Measurements from ENCODE around the gene TEX22.

The TEX22 gene

GRCh38 chr14:105439710-105440553 lies 41.6 kb downstream of the TEX22 start:
- no peak for DNase-seq (ENCODE audit: low read depth)

- DNase-seq (ENCODE audit: low read depth): no peak
Observed at GRCh38 chr14:105440554-105440900, 42.2 kb downstream of the TEX22 start.

DNA sequence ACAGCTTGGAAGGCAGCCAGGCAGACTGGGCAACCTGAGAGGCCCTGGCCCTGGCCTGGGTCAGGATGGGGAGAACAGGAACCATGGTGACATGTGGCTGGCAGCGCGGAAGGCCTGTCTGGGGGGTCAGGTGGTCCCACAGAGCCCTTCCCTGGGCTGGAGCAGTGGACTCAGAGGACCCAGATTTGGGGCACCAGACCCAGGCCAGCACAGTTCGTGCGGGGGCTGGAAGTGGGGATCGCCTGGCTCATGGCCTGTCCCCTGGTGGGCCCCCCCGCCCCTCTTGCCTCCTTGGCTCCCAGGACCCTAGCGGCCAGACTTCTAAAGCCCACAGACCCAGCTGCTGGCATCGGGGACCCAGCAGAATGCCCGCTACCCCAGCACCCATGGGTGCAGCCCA lies 42.7 kb downstream of the TEX22 start:
- DNase-seq (ENCODE audit: low read depth): no peak

DNA sequence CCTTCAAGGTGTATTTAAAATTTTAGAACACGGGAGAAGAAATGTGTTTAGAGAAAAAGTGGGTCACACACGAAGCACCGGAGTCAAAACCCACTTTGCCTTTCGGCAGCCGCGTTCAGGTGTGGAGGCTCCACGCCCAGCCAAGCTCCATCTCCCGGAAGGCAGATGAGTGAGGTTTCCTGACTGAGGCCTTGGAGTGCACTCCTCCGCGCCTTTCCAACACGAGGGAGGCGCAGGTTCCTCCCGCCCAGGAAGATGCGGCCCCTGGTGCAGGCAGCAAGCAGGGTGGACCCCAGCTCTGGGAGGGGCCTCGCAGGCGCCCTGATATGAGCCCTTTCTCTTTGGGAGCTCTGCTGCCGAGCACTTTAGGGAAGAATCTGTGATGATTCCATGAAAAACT lies 43.8 kb downstream of the TEX22 start:
- DNase-seq (ENCODE audit: low read depth): no peak

- no peak for DNase-seq (ENCODE audit: low read depth)
Observed at GRCh38 chr14:105442834-105443233, 44.5 kb downstream of the TEX22 start.

- DNase-seq (ENCODE audit: low read depth): no peak
Observed at GRCh38 chr14:105444859-105445258, 46.5 kb downstream of the TEX22 start.

- no peak for DNase-seq (ENCODE audit: low read depth)
Observed at GRCh38 chr14:105445290-105445689, 47.0 kb downstream of the TEX22 start.

GRCh38 chr14:105445901-105446845 lies 47.8 kb downstream of the TEX22 start:
- no peak for DNase-seq (ENCODE audit: low read depth)

GRCh38 chr14:105446971-105447370 lies 48.6 kb downstream of the TEX22 start:
- no peak for DNase-seq (ENCODE audit: low read depth)

DNA sequence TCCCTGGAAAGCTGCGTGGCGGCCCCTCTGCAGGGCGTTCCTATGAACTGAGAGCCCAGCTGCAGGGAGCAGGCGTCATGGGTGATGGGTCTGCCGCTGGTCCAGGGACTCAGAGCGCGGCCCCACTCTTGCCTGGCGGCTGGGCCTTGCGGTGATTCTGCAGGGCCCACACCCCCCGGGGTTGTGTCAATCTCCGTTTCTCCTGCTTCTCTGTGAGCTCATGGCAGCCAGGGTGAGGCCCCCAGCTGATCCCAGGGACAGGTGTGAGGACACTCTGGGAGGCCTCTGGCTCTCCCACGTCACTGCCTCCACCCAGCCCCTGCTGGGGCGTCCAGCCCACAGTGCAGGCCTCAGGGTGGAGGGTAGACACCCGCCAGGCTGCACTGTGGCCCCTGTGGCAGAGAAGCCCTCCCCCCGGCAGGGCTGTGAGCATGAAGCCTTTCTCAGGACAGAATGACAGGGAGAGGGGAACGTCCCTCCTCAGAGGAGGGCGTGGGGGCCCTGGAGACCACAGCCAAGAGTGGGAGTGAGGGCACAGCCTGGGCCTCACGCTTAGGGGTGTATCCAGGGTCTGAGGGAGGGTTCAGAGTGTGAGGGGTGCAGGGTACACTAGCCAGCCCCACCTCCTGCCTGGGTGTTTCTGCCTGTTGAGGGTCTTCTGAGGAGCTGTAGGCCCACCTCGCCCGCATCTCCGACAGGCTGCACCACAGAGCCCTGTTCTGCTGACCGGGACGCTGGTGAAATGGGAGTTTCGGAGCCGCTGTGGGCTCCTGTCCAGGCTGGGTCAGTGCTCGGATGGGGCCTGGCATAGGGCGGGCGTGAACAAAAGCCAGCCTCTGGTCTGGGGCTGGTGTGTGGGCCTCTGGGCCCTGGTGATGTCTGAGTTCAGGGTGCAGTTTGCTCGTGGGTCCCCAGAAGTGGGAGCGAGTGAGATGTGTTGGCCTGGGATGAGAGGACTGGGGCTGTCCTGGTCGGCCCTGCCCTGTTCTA lies 49.6 kb downstream of the TEX22 start:
- no peak for DNase-seq (ENCODE audit: low read depth)

DNA sequence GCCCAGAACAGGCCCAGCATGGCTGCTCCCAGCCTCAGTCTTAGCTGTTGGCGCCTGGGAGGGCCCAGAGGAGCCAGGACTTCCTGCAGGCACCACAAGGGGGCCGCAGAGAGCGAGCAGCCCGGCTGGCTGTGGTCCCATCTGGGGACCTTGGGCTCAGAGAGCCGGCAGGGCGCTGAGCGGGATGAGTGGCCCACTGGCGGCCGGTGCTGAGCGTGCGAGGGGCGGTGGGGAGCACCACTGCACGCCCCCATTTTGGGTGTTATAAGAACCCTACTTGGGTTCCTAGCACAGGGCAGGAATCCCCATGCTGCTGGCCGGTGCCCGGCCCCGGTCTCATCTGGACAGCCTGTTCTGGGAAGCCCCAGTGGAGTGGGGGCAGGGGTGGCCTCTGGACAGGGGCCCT lies 50.4 kb downstream of the TEX22 start:
- DNase-seq (ENCODE audit: low read depth): peak; percentile 59

DNA sequence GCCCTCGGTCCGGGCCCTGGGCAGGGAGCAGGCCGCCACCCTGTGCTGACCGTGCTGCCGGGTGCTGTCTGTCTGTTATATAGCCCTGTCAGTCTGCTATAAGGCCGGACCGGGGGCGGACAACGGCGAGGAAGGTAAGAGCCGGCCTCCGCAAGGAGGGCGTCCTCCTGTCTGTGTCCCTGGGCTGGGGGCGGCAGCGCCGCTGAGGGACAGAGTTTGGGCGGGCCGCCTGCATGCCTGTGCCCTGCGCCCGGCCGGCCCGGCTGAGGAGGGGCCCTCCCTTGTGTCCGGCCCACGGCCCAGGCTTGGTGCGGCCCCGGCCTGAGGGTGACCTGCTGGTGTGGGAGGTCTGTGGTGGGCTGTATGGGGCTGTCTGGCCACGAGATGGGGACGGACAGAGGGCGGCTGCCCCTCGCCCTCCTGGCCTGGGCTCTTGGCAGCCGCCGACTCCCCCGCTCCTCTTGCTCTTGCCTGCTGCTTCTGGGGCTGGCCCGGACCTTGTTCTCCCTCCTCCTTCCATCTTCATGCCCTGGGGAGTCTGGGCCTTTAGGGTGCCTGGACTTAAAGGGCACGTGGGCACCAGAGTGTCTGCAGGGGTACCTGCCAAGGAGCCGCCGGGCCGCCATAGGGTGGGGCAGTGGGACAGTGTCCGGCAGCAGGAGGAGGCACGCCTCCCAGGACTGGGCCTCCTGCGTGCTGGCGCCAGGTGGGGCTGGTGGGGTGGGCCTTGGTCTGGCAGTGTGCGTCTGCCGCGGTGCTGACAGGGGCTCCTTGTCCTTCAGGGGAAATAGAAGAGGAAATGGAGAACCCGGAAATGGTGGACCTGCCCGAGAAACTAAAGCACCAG lies 51.2 kb downstream of the TEX22 start:
- DNase-seq (ENCODE audit: low read depth): no peak

GRCh38 chr14:105450123-105450505 lies 51.8 kb downstream of the TEX22 start:
- no peak for DNase-seq (ENCODE audit: low read depth)

- no peak for DNase-seq (ENCODE audit: low read depth)
Observed at GRCh38 chr14:105450864-105451720, 52.8 kb downstream of the TEX22 start.

- no peak for DNase-seq (ENCODE audit: low read depth)
Observed at GRCh38 chr14:105452963-105453362, 54.6 kb downstream of the TEX22 start.

- no peak for DNase-seq (ENCODE audit: low read depth)
Observed at GRCh38 chr14:105453847-105454246, 55.5 kb downstream of the TEX22 start.

DNA sequence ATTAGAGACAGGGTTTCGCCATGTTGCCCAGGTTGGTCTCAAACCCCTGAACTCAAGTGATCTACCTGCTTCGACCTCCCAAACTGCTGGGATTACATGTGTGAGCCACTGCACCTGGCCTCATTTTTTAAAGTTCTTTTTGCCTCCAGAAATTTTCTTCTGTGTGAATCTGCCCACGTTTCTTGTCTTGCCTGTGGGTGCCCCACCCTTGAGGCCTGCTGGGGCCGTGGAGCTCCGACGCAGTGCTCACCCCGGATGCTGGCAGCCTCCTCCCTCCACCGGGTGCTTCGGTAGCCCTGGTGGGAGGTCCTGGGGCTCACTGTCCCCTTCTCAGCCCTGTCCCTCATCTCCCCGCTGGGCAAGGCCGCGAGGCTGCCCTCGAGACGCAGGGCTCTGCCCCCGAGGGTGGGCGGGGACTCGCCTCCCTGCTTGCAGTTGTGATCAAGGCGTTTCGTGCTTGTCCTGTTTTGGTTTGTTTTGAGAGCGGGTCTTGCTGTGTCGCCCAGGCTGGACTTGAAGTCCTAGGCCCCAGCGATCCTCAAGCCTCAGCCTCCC lies 56.8 kb downstream of the TEX22 start:
- no peak for DNase-seq (ENCODE audit: low read depth)

- DNase-seq (ENCODE audit: low read depth): no peak
Observed at GRCh38 chr14:105455766-105456660, 57.7 kb downstream of the TEX22 start.

All from T follicular helper cell (primary cell).